K562 (cell line): Measurements from ENCODE around the gene AMT. TPM values are rescaled to one million over a fixed set of nuclear protein-coding genes. Genes with fewer than 3 reads are reported as not detected.

Source experiments
- ATAC-seq: fragments of 200-7000 bp; cut with Tn5 transposase; 3 replicates; pipeline ENCODE4 v1.9.1; 2020; ENCODE audit warnings: moderate library complexity
- BruUV-seq: library from RNA; stranded (reverse); fragments of 400-500 nt; replicated peaks from 2 replicates; lab custom pipeline; 2021; lab: Mats Ljungman, UMichigan
- CTCF ChIA-PET: fragments of 300-600 bp; formaldehyde crosslinking; extraction: SDS; loops from one replicate; lab custom pipeline; 2021; ENCODE audit warnings: low intra/inter-chr PET ratio; lab: Yijun Ruan, JAX
- POLR2A ChIA-PET: fragments of 300-600, 350-650 bp; sonication (Branson Sonifier 250); formaldehyde crosslinking; extraction: SDS; loops from one replicate; lab custom pipeline; 2021; ENCODE audit warnings: antibody characterized with exemption, inconsistent platforms; lab: Yijun Ruan, JAX
- DNase-seq, 4 experiments: peaks; one replicate each; pipeline versions ENCODE4 v3.0.0 to v3.0.0-alpha.2; 2011 to 2018; ENCODE audit warnings: low spot score in 3 of 4, mixed read lengths in 3 of 4; ENCODE audit errors: extremely low read depth in 1 of 4
- FAIRE-seq: peaks from 2 replicates; lab custom pipeline; 2011; peaks lifted over from hg19 to GRCh38; lab: Jason Lieb, UNC
- H2AFZ ChIP-seq: 2 replicates; pipeline ENCODE4 v1.6.0; 2011; ENCODE audit warnings: low read depth, low read length, control low read depth, inconsistent platforms
- H3K27ac ChIP-seq: fragments of 200-600 bp; 3 replicates; pipeline ENCODE4 v1.8.0; 2011; ENCODE audit warnings: low read depth, mild to moderate bottlenecking, control low read depth, inconsistent platforms, low read length, moderate library complexity, mixed read lengths; ENCODE audit errors: extremely low read depth
- H3K27me3 ChIP-seq, 2 experiments: fragments of 300-600 bp in 1 of 2; 2 replicates in 1 of 2; 3 replicates in 1 of 2; pipeline versions ENCODE4 v1.6.0 to v1.8.0; 2011; ENCODE audit warnings: inconsistent platforms in 2 of 2, low read length in 2 of 2, mild to moderate bottlenecking in 1 of 2, mixed read lengths in 1 of 2, moderate library complexity in 1 of 2; ENCODE audit not compliant: control insufficient read depth in 2 of 2, insufficient read depth in 2 of 2
- H3K36me3 ChIP-seq: fragments of 300-600 bp; 3 replicates; pipeline ENCODE4 v1.8.0; 2011; ENCODE audit warnings: mild to moderate bottlenecking, low read length, inconsistent platforms; ENCODE audit not compliant: control insufficient read depth, insufficient read depth
- H3K4me1 ChIP-seq, 2 experiments: fragments of 200-600 bp in 1 of 2; replicated peaks in 1 of 2; 2 replicates in 1 of 2; 3 replicates in 1 of 2; pipeline versions ENCODE4 v1.5.1 to v1.8.0; 2011; ENCODE audit warnings: inconsistent platforms in 2 of 2, low read length in 2 of 2, mild to moderate bottlenecking in 1 of 2, mixed read lengths in 1 of 2, moderate library complexity in 1 of 2; ENCODE audit not compliant: control insufficient read depth in 2 of 2, insufficient read depth in 2 of 2
- H3K4me2 ChIP-seq: 2 replicates; pipeline ENCODE4 v1.6.1; 2011; ENCODE audit warnings: low read length, control low read depth, inconsistent platforms, mixed read lengths; ENCODE audit not compliant: insufficient read depth
- H3K4me3 ChIP-seq: fragments of 200-600 bp; sonication (generic), shearing (Covaris generic); 2 replicates; pipeline ENCODE4 v1.5.1; 2016; ENCODE audit warnings: control low read depth, inconsistent platforms
- H3K79me2 ChIP-seq: fragments of 200-600 bp; 3 replicates; pipeline ENCODE4 v1.8.0; 2011; ENCODE audit warnings: low read length, inconsistent platforms; ENCODE audit not compliant: control insufficient read depth, insufficient read depth
- H3K9ac ChIP-seq, 2 experiments: 2 replicates each; pipeline versions ENCODE4 v1.6.0 to v1.6.1; 2011; ENCODE audit warnings: low read depth in 2 of 2, low read length in 2 of 2, control low read depth in 1 of 2, inconsistent platforms in 1 of 2, mild to moderate bottlenecking in 1 of 2, mixed read lengths in 1 of 2; ENCODE audit not compliant: insufficient read depth in 1 of 2
- H3K9me1 ChIP-seq: one replicate; pipeline ENCODE4 v1.6.0; 2011; ENCODE audit warnings: inconsistent platforms, mild to moderate bottlenecking, low read length, moderate library complexity; ENCODE audit not compliant: control insufficient read depth, insufficient read depth
- H3K9me3 ChIP-seq: replicated peaks from 2 replicates; pipeline ENCODE4 v1.5.1; 2011; ENCODE audit warnings: low read depth, low read length, inconsistent platforms; ENCODE audit not compliant: control insufficient read depth, insufficient read depth
- H4K20me1 ChIP-seq: replicated peaks from 2 replicates; pipeline ENCODE4 v1.6.1; 2011; ENCODE audit warnings: low read length, inconsistent platforms, mixed read lengths; ENCODE audit not compliant: control insufficient read depth, insufficient read depth
- ATF1 ChIP-seq, 2 experiments: fragments of 450-650 bp in 1 of 2; IDR thresholded peaks; 2 replicates each; pipeline ENCODE4 v1.6.1; 2016; ENCODE audit warnings: missing compliant biosample characterization in 1 of 2, missing genetic modification characterization in 1 of 2
- C11orf30 ChIP-seq: fragments of 450-650 bp; IDR thresholded peaks from 2 replicates; pipeline ENCODE4 v1.6.1; 2016; ENCODE audit warnings: low read depth, mild to moderate bottlenecking
- CREB1 ChIP-seq, 2 experiments: sonication (generic) in 1 of 2; formaldehyde crosslinking in 1 of 2; IDR thresholded peaks; 2 replicates each; pipeline versions ENCODE4 v1.6.1 to v1.8.0; 2012 to 2022; ENCODE audit warnings: inconsistent platforms in 1 of 2, mild to moderate bottlenecking in 1 of 2, missing genetic modification reagents in 1 of 2, moderate library complexity in 1 of 2
- CREM ChIP-seq: IDR thresholded peaks from 2 replicates; pipeline ENCODE4 v1.6.1; 2014; ENCODE audit warnings: antibody characterized with exemption, low read depth
- DPF2 ChIP-seq: fragments of 450-650 bp; IDR thresholded peaks from 2 replicates; pipeline ENCODE4 v1.6.1; 2016
- EP400 ChIP-seq: fragments of 450-650 bp; IDR thresholded peaks from 2 replicates; pipeline ENCODE4 v1.6.1; 2017; ENCODE audit warnings: antibody characterized with exemption, mild to moderate bottlenecking, moderate library complexity
- EWSR1 ChIP-seq: fragments of 450-650 bp; IDR thresholded peaks from 2 replicates; pipeline ENCODE4 v1.6.1; 2018; ENCODE audit warnings: borderline replicate concordance, mild to moderate bottlenecking, low read depth, moderate library complexity; ENCODE audit not compliant: partially characterized antibody
- FOSL1 ChIP-seq: fragments of 200-800 bp; sonication (Bioruptor generic); conservative IDR thresholded peaks from 2 replicates; pipeline ENCODE4 v1.6.1; 2016; ENCODE audit warnings: missing genetic modification characterization, missing compliant biosample characterization
- JUN ChIP-seq, 2 experiments: sonication (generic) in 1 of 2; formaldehyde crosslinking in 1 of 2; IDR thresholded peaks; 2 replicates each; pipeline versions ENCODE4 v1.6.1 to v1.8.0; 2012 to 2022; ENCODE audit warnings: borderline replicate concordance in 2 of 2, mild to moderate bottlenecking in 2 of 2, improper control_type of control experiment in 1 of 2, low read depth in 1 of 2, low read length in 1 of 2, missing genetic modification reagents in 1 of 2
- MEIS2 ChIP-seq: fragments of 450-650 bp; IDR thresholded peaks from 2 replicates; pipeline ENCODE4 v1.6.1; 2014; ENCODE audit warnings: mild to moderate bottlenecking; ENCODE audit not compliant: partially characterized antibody
- NFE2 ChIP-seq: IDR thresholded peaks from 2 replicates; pipeline ENCODE4 v1.6.1; 2014; ENCODE audit warnings: antibody characterized with exemption, low read depth
- SMARCA4 ChIP-seq: fragments of 450-650 bp; IDR thresholded peaks from 2 replicates; pipeline ENCODE4 v1.6.1; 2016
- ZBTB7A ChIP-seq: IDR thresholded peaks from 2 replicates; pipeline ENCODE4 v1.6.1; 2011; ENCODE audit warnings: low read depth, mild to moderate bottlenecking, low read length, moderate library complexity, borderline replicate concordance; ENCODE audit not compliant: control insufficient read depth
- ZNF143 ChIP-seq: sonication (generic); formaldehyde crosslinking; IDR thresholded peaks from 2 replicates; pipeline ENCODE4 v1.9.0; 2022; ENCODE audit warnings: mild to moderate bottlenecking, missing genetic modification reagents
- ZNF274 ChIP-seq: IDR thresholded peaks from 2 replicates; pipeline ENCODE4 v1.6.1; 2011; ENCODE audit warnings: low read depth, mild to moderate bottlenecking, low read length, moderate library complexity, borderline replicate concordance
- ZNF316 ChIP-seq: fragments of 450-650 bp; IDR thresholded peaks from 2 replicates; pipeline ENCODE4 v1.6.1; 2016
- ZNF384 ChIP-seq: IDR thresholded peaks from 2 replicates; pipeline ENCODE4 v1.6.1; 2012; ENCODE audit warnings: low read depth, low read length, improper control_type of control experiment
- ZNF764 ChIP-seq: fragments of 250-450 bp; sonication (Bioruptor Pico); IDR thresholded peaks from 2 replicates; pipeline ENCODE4 v1.4.0; 2020; ENCODE audit warnings: low read depth, mild to moderate bottlenecking, moderate library complexity
- ZSCAN32 ChIP-seq: fragments of 450-650 bp; formaldehyde crosslinking; IDR thresholded peaks from 2 replicates; pipeline ENCODE4 v1.4.0; 2020; ENCODE audit warnings: mild to moderate bottlenecking, moderate library complexity
- WGBS: fragments of 100-300 bp; shearing (Covaris generic); methylation state at CpG from one replicate; pipeline ENCODE4 v1.1.6; 2016; ENCODE audit warnings: low coverage, mixed read lengths; ENCODE audit not compliant: insufficient coverage; ENCODE audit errors: missing lambda C conversion rate; 5-methylcytosine and 5-hydroxymethylcytosine counted together
- in situ Hi-C: fragments of 300-500 bp; cut with MboI; formaldehyde crosslinking; loops from 4 replicates; pipeline ENCODE4 v1.15.0; 2018; ENCODE audit warnings: inconsistent platforms, mixed read lengths
- intact Hi-C: fragments of 100-400 bp; cut with micrococcal nuclease; formaldehyde crosslinking; loops from 2 replicates; pipeline ENCODE4 v1.14.2; 2022
- polyA plus RNA-seq, 8 experiments: library from polyadenylated mRNA; depleted of rRNA in 4 of 8; stranded (reverse) in 5 of 8; unstranded in 3 of 8; fragments of >200 nt; fragmentation: Nextera tagmentation in 2 of 8; fragmentation: Illumina TruSeq in 1 of 8; extraction: Ambion mirVana in 2 of 8; extraction: Trizol in 1 of 8; gene quantifications; 2 replicates each; pipeline versions ENCODE4 v1.2.1 to v1.2.3, GENCODE V29; 2011 to 2014; ENCODE audit warnings: inconsistent platforms in 1 of 8, missing spikeins in 1 of 8
- total RNA-seq, 7 experiments: library from RNA; depleted of rRNA in 6 of 7; stranded (reverse); fragments of >200 nt in 6 of 7; fragmentation: Illumina TruSeq in 2 of 7; extraction: Trizol in 2 of 7; gene quantifications; 2 replicates each; pipeline versions ENCODE4 v1.2.1 to v1.2.3, GENCODE V29; 2011 to 2021; ENCODE audit warnings: low replicate concordance in 1 of 7
- TF ChIP-seq, protein P1 (sequence below), 2 experiments: fragments of 450-650 bp in 1 of 2; sonication (generic) in 1 of 2; formaldehyde crosslinking in 1 of 2; IDR thresholded peaks in 1 of 2; conservative IDR thresholded peaks in 1 of 2; 2 replicates each; pipeline versions ENCODE4 v1.6.1 to v1.8.1; 2016 to 2023; ENCODE audit warnings: mild to moderate bottlenecking in 2 of 2, moderate library complexity in 2 of 2, inconsistent platforms in 1 of 2, missing genetic modification reagents in 1 of 2
- TF ChIP-seq, protein P2 (sequence below): fragments of 450-650 bp; IDR thresholded peaks from 2 replicates; pipeline ENCODE4 v1.6.1; 2016

Gene AMT
- total and polyA plus RNA-seq, 9 of the 15 experiments (the other 6 are each of a cell fraction or from before 2014, with no cell fraction given): 0.14 to 2.1 (median 0.52) TPM

DNA sequence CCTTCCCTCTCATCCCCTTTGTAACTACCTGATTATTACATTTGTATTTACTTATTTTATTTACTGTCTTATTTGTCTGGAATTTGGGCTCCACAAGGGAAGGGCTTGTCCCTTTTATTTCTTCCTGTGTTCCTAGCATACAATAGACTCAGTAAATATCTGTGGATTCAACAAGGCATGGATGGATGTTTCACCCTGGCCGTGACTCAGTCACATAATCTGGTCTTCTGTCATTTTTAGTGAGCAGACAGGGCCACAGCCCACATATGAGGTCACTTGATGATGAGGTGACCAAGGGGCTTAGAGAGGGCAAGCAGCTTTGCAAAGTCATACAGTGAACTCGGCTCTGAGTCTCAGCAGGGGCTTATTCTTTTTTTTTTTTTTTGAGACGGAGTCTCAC lies 39.9 kb upstream of the AMT start:
- FAIRE-seq (peak; percentile 85), ATAC-seq (peak; percentile 72), DNase-seq (peak; percentile 45 to 75 (median 52))
- no TSS peak for BruUV-seq
- intact Hi-C loops (no loop called here), in situ Hi-C loops (no loop called here)
- Histone ChIP-seq H3K9me3 (no peaks in the 10 kb centered on the region), H3K4me3 (no peak overlapping the region), H3K9ac (no peak overlapping the region), H3K27me3 (no peaks in the 10 kb centered on the region), H2AFZ (peak overlapping the region; percentile 74), H3K4me2 (no peak overlapping the region), H3K36me3 (no peaks in the 10 kb centered on the region), H3K27ac (peak overlapping the region; percentile 59; the same call in 1 of the 3 replicates), H3K9me1 (no peaks in the 10 kb centered on the region), H4K20me1 (no peaks in the 10 kb centered on the region), H3K4me1 (peaks cover 18 to 19% of the 10 kb centered on the region in 2 experiments; a peak in 4 of 5 replicates), H3K79me2 (no peaks in the 10 kb centered on the region)
- 12% methylated on average over 3 of the region's 3 CpGs for WGBS
- CTCF ChIA-PET: no interaction called here
- POLR2A ChIA-PET: no interaction called here
- TF ChIP-seq ZBTB7A: peak; percentile 30; the same call in 1 of the 2 replicates
- TF ChIP-seq CREM: peak; percentile 84
- TF ChIP-seq, protein P1, sequence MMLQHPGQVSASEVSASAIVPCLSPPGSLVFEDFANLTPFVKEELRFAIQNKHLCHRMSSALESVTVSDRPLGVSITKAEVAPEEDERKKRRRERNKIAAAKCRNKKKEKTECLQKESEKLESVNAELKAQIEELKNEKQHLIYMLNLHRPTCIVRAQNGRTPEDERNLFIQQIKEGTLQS (IDR thresholded peaks at IDR 0.05): peak; percentile 76
- TF ChIP-seq, protein P1 (CRISPR knock-in tag; conservative IDR thresholded peaks at IDR 0.05): no peak
- no peak; the same call in 1 of the 2 replicates for TF ChIP-seq EP400
- TF ChIP-seq DPF2: 0 out of 2 replicates have a peak, but pooled peaks have one; percentile 34
- peak; percentile 83 for TF ChIP-seq CREB1 (IDR thresholded peaks at IDR 0.05)
- TF ChIP-seq CREB1 (CRISPR knock-in tag; IDR thresholded peaks at IDR 0.05): no peak
- TF ChIP-seq JUN (IDR thresholded peaks at IDR 0.05; ENCODE audit: borderline replicate concordance, low read depth, low read length): peak; percentile 55; the same call in 1 of the 2 replicates
- no peak for TF ChIP-seq JUN (CRISPR knock-in tag; IDR thresholded peaks at IDR 0.05; ENCODE audit: borderline replicate concordance)
- TF ChIP-seq SMARCA4: peak; percentile 41; the same call in 1 of the 2 replicates
- peak; percentile 37; the same call in 1 of the 2 replicates for TF ChIP-seq FOSL1 (tag)
- TF ChIP-seq, protein P2, sequence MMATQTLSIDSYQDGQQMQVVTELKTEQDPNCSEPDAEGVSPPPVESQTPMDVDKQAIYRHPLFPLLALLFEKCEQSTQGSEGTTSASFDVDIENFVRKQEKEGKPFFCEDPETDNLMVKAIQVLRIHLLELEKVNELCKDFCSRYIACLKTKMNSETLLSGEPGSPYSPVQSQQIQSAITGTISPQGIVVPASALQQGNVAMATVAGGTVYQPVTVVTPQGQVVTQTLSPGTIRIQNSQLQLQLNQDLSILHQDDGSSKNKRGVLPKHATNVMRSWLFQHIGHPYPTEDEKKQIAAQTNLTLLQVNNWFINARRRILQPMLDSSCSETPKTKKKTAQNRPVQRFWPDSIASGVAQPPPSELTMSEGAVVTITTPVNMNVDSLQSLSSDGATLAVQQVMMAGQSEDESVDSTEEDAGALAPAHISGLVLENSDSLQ: 0 out of 2 replicates have a peak, but pooled peaks have one; percentile 46
- TF ChIP-seq ZNF274: no peak
- TF ChIP-seq ZNF143 (CRISPR knock-in tag): no peak
- peak; percentile 28; the same call in 1 of the 2 replicates for TF ChIP-seq ZNF316
- TF ChIP-seq NFE2: peak; percentile 54; the same call in 1 of the 2 replicates
- TF ChIP-seq MEIS2: peak; percentile 29
- TF ChIP-seq EWSR1: no peak
- TF ChIP-seq ZSCAN32 (CRISPR knock-in tag): no peak
- TF ChIP-seq ZNF384: peak; percentile 42; the same call in 1 of the 2 replicates
- no peak for TF ChIP-seq ATF1 (CRISPR knock-in tag; IDR thresholded peaks at IDR 0.05)
- TF ChIP-seq ATF1 (tag; IDR thresholded peaks at IDR 0.05): peak; percentile 22; the same call in 1 of the 2 replicates
- no peak for TF ChIP-seq ZNF764 (CRISPR knock-in tag)
- TF ChIP-seq C11orf30: 0 out of 2 replicates have a peak, but pooled peaks have one; percentile 16
